ENCODE results near the gene SDC3.

SDC3 gene

GRCh38 chr1:30947212-30947611 lies 38.7 kb upstream of the SDC3 start:
- Histone ChIP-seq H3K4me1 (ENCODE audit: control insufficient read depth, low read length) (no peaks in the 10 kb centered on the region), H3F3A (ENCODE audit: control insufficient read depth, insufficient read depth) (no peaks in the 10 kb centered on the region; the same call in 1 of the 2 replicates), H3K9me3 (ENCODE audit: control insufficient read depth, insufficient read depth, low read length) (no peaks in the 10 kb centered on the region), H3K36me3 (ENCODE audit: control insufficient read depth, low read length) (peaks cover 88% of the 10 kb centered on the region), H3K79me2 (ENCODE audit: control insufficient read depth, low read length) (peaks cover 13% of the 10 kb centered on the region), H3K9me2 (replicated peaks; ENCODE audit: control insufficient read depth, low read length) (no peaks in the 10 kb centered on the region), H3K27me3 (ENCODE audit: control insufficient read depth, low read length) (no peaks in the 10 kb centered on the region), H3K4me3 (ENCODE audit: low read length) (no peak overlapping the region), H3K4me2 (ENCODE audit: low read length) (no peak overlapping the region), H4K20me1 (ENCODE audit: control insufficient read depth, insufficient read depth, low read depth, low read length) (0 out of 2 replicates have a peak, but pooled peaks cover 4% of the 10 kb centered on the region), H3K27ac (ENCODE audit: low read depth, low read length) (no peak overlapping the region)
- TF ChIP-seq, protein P1, sequence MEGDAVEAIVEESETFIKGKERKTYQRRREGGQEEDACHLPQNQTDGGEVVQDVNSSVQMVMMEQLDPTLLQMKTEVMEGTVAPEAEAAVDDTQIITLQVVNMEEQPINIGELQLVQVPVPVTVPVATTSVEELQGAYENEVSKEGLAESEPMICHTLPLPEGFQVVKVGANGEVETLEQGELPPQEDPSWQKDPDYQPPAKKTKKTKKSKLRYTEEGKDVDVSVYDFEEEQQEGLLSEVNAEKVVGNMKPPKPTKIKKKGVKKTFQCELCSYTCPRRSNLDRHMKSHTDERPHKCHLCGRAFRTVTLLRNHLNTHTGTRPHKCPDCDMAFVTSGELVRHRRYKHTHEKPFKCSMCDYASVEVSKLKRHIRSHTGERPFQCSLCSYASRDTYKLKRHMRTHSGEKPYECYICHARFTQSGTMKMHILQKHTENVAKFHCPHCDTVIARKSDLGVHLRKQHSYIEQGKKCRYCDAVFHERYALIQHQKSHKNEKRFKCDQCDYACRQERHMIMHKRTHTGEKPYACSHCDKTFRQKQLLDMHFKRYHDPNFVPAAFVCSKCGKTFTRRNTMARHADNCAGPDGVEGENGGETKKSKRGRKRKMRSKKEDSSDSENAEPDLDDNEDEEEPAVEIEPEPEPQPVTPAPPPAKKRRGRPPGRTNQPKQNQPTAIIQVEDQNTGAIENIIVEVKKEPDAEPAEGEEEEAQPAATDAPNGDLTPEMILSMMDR (IDR thresholded peaks at IDR 0.05; ENCODE audit: low read depth, low read length, poor library complexity, severe bottlenecking): no peak
- TF ChIP-seq EZH2phosphoT487 (IDR thresholded peaks at IDR 0.05; ENCODE audit: borderline replicate concordance, low read length): no peak

DNA sequence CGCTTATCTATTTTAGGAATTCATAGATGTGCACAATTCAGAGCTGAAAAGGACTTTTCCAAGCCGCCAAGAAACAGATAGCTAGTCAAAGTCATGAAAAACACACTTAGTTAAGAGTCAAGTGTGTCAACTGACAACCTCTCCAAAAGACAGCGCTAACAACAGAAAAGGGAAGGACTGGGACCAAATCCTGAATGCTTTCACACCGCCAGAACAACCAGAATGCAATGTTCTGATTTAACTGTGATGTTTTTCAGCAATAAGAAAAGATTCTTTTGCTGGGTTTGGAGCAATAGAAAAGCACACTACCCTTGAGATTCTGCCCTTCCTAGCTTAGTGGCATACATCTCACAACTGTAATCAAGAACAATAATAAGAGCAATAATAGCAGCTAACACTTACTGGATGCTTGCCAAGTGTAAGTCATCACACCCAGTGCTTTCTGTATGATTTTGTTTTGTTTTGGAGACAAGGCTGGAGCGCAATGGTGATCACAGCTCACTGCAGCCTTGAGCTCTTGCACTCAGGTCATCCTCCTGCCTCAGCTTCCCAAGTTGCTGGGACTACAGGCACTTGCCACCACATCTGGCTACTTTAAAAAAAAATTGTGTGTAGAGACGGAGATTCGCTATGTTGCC lies 33.9 kb upstream of the SDC3 start:
- Histone ChIP-seq H3K9me2 (replicated peaks; ENCODE audit: control insufficient read depth, low read length) (no peaks in the 10 kb centered on the region), H3K4me1 (ENCODE audit: control insufficient read depth, low read length) (no peaks in the 10 kb centered on the region), H3K27me3 (ENCODE audit: control insufficient read depth, low read length) (no peaks in the 10 kb centered on the region), H3K4me3 (ENCODE audit: low read length) (no peak overlapping the region), H4K20me1 (ENCODE audit: control insufficient read depth, insufficient read depth, low read depth, low read length) (no peaks in the 10 kb centered on the region), H3K9me3 (ENCODE audit: control insufficient read depth, insufficient read depth, low read length) (no peaks in the 10 kb centered on the region), H3K36me3 (ENCODE audit: control insufficient read depth, low read length) (peaks cover 85% of the 10 kb centered on the region), H3K4me2 (ENCODE audit: low read length) (no peak overlapping the region), H3F3A (ENCODE audit: control insufficient read depth, insufficient read depth) (no peaks in the 10 kb centered on the region), H3K27ac (ENCODE audit: low read depth, low read length) (no peak overlapping the region), H3K79me2 (ENCODE audit: control insufficient read depth, low read length) (peaks cover 7% of the 10 kb centered on the region)
- TF ChIP-seq, protein P1 (IDR thresholded peaks at IDR 0.05; ENCODE audit: low read depth, low read length, poor library complexity, severe bottlenecking): no peak
- no peak for TF ChIP-seq EZH2phosphoT487 (IDR thresholded peaks at IDR 0.05; ENCODE audit: borderline replicate concordance, low read length)

DNA sequence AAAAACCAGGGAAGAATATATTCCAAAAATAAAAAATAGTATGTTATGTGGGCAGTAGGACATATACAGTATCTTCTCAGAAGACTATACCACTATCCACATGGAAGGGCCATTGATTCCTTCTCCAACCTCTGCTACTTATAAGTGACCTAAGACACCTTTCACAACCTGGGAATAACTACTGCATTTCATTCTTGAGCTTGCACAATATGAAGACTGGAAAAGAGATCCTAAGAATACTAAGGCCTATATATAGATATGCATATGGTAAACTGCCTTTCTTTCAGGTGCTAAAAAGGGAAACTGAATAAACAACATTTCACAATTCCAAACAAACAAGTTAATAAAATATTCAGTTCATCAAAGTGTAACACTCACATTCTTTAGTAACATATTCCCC lies 32.0 kb upstream of the SDC3 start:
- H4K20me1 ChIP-seq (ENCODE audit: control insufficient read depth, insufficient read depth, low read depth, low read length): no peaks in the 10 kb centered on the region
- TF ChIP-seq EZH2phosphoT487 (IDR thresholded peaks at IDR 0.05; ENCODE audit: borderline replicate concordance, low read length): no peak
- TF ChIP-seq, protein P1 (IDR thresholded peaks at IDR 0.05; ENCODE audit: low read depth, low read length, poor library complexity, severe bottlenecking): no peak
- no peaks in the 10 kb centered on the region for H3K9me3 ChIP-seq (ENCODE audit: control insufficient read depth, insufficient read depth, low read length)
- H3K27me3 ChIP-seq (ENCODE audit: control insufficient read depth, low read length): no peaks in the 10 kb centered on the region
- H3K9me2 ChIP-seq (replicated peaks; ENCODE audit: control insufficient read depth, low read length): no peaks in the 10 kb centered on the region
- H3K36me3 ChIP-seq (ENCODE audit: control insufficient read depth, low read length): peaks cover 85% of the 10 kb centered on the region
- H3K27ac ChIP-seq (ENCODE audit: low read depth, low read length): no peak overlapping the region
- H3K4me2 ChIP-seq (ENCODE audit: low read length): no peak overlapping the region
- H3K79me2 ChIP-seq (ENCODE audit: control insufficient read depth, low read length): no peaks in the 10 kb centered on the region
- no peak overlapping the region for H3K4me3 ChIP-seq (ENCODE audit: low read length)
- H3F3A ChIP-seq (ENCODE audit: control insufficient read depth, insufficient read depth): no peaks in the 10 kb centered on the region
- no peaks in the 10 kb centered on the region for H3K4me1 ChIP-seq (ENCODE audit: control insufficient read depth, low read length)
